Stimulated activated CD8-positive, alpha-beta memory T cell treated with anti-CD3 and anti-CD28 coated beads, Interleukin-4, amount 100 ng/mL, for 48 hours (primary cell): ENCODE data around the gene BCAS1.

Experiments used
- DNase-seq: peaks from one replicate; pipeline ENCODE4 v3.0.0-alpha.2; 2020

The BCAS1 gene

GRCh38 chr20:54070187-54070987 lies at the start of gene BCAS1:
BCAS1 (minus strand) TSS chr20:54070594; CDS start chr20:54058718, 11,876 bp downstream.
- DNase-seq, result no peak

- no peak for DNase-seq
Observed at GRCh38 chr20:54119744-54120143, 49.4 kb upstream of the BCAS1 start.

GRCh38 chr20:54118220-54119001 lies 48.0 kb upstream of the BCAS1 start:
- DNase-seq, result no peak

GRCh38 chr20:54116550-54117235 lies 46.3 kb upstream of the BCAS1 start:
- no peak for DNase-seq

GRCh38 chr20:54115172-54115854 lies 44.9 kb upstream of the BCAS1 start:
- DNase-seq, result no peak

- DNase-seq, result no peak
Observed at GRCh38 chr20:54114109-54114508, 43.7 kb upstream of the BCAS1 start.

GRCh38 chr20:54113566-54113965 lies 43.2 kb upstream of the BCAS1 start:
- DNase-seq, result no peak

GRCh38 chr20:54112221-54112884 lies 42.0 kb upstream of the BCAS1 start:
- DNase-seq, result no peak

GRCh38 chr20:54111460-54111859 lies 41.1 kb upstream of the BCAS1 start:
- DNase-seq, result no peak

GRCh38 chr20:54110457-54110856 lies 40.1 kb upstream of the BCAS1 start:
- DNase-seq, result no peak

- no peak for DNase-seq
Observed at GRCh38 chr20:54110041-54110440, 39.6 kb upstream of the BCAS1 start.

- DNase-seq, result no peak
Observed at GRCh38 chr20:54108817-54109216, 38.4 kb upstream of the BCAS1 start.

- no peak for DNase-seq
Observed at GRCh38 chr20:54108326-54108642, 37.9 kb upstream of the BCAS1 start.

GRCh38 chr20:54107600-54108325 lies 37.4 kb upstream of the BCAS1 start:
- DNase-seq, result no peak

- DNase-seq, result no peak
Observed at GRCh38 chr20:54107181-54107580, 36.8 kb upstream of the BCAS1 start.

- no peak for DNase-seq
Observed at GRCh38 chr20:54106162-54106561, 35.8 kb upstream of the BCAS1 start.

GRCh38 chr20:54105653-54106052 lies 35.3 kb upstream of the BCAS1 start:
- no peak for DNase-seq

- DNase-seq, result no peak
Observed at GRCh38 chr20:54104781-54105180, 34.4 kb upstream of the BCAS1 start.

GRCh38 chr20:54103762-54104600 lies 33.6 kb upstream of the BCAS1 start:
- DNase-seq, result no peak

- DNase-seq, result peak; percentile 94
Observed at GRCh38 chr20:54103067-54103761, 32.8 kb upstream of the BCAS1 start.
